IMR-90 (cell line): Measurements from ENCODE around the gene STAT6. TPM values are rescaled to one million over a fixed set of nuclear protein-coding genes. Genes with fewer than 3 reads are reported as not detected.

Experiments
- ATAC-seq: fragments of 200-7000 bp; cut with Tn5 transposase; 2 replicates; pipeline ENCODE4 v1.9.1; 2020; ENCODE audit warnings: low read depth, mild to moderate bottlenecking, moderate library complexity
- BruUV-seq: library from RNA; stranded (reverse); fragments of 400-500 nt; replicated peaks from 2 replicates; lab custom pipeline; 2021; lab: Mats Ljungman, UMichigan
- CTCF ChIA-PET: fragments of 300-600 bp; formaldehyde crosslinking; extraction: SDS; loops from one replicate; lab custom pipeline; 2021; ENCODE audit warnings: antibody characterized with exemption; lab: Yijun Ruan, JAX
- POLR2A ChIA-PET: fragments of 300-600 bp; sonication (Branson Sonifier 250); formaldehyde crosslinking; loops from one replicate; lab custom pipeline; 2022; ENCODE audit warnings: antibody characterized with exemption; ENCODE audit not compliant: unreplicated experiment; lab: Charles Lee
- DNase-seq: peaks from one replicate; pipeline ENCODE4 v3.0.0; 2013
- H2AFZ ChIP-seq: replicated peaks from 2 replicates; pipeline ENCODE3; 2013; ENCODE audit warnings: low read length, mild to moderate bottlenecking; ENCODE audit not compliant: poor library complexity
- H2AK5ac ChIP-seq: 2 replicates; pipeline ENCODE4 v1.6.1; 2013; ENCODE audit warnings: low read depth, low read length, inconsistent platforms
- H2AK9ac ChIP-seq: replicated peaks from 2 replicates; pipeline ENCODE3; 2013; ENCODE audit warnings: mild to moderate bottlenecking, low read depth, low read length, moderate library complexity; ENCODE audit not compliant: poor library complexity
- H2BK120ac ChIP-seq: 2 replicates; pipeline ENCODE4 v1.6.1; 2013; ENCODE audit warnings: low read depth, low read length, inconsistent platforms
- H2BK15ac ChIP-seq: 3 replicates; pipeline ENCODE4 v1.6.1; 2013; ENCODE audit warnings: low read depth, low read length, inconsistent platforms
- H2BK20ac ChIP-seq: 2 replicates; pipeline ENCODE4 v1.6.1; 2013; ENCODE audit warnings: low read depth, mild to moderate bottlenecking, inconsistent platforms, low read length, moderate library complexity
- H2BK5ac ChIP-seq: 2 replicates; pipeline ENCODE4 v1.6.1; 2013; ENCODE audit warnings: mild to moderate bottlenecking, low read depth, low read length, inconsistent platforms; ENCODE audit not compliant: poor library complexity, severe bottlenecking
- H3K14ac ChIP-seq: replicated peaks from 2 replicates; pipeline ENCODE4 v1.6.1; 2013; ENCODE audit warnings: low read depth, low read length, inconsistent platforms
- H3K18ac ChIP-seq: 2 replicates; pipeline ENCODE4 v1.6.1; 2013; ENCODE audit warnings: low read depth, low read length, control low read depth
- H3K23ac ChIP-seq: 2 replicates; pipeline ENCODE4 v1.6.1; 2013; ENCODE audit warnings: low read depth, low read length, inconsistent platforms
- H3K27ac ChIP-seq: 2 replicates; pipeline ENCODE4 v1.5.1; 2013; ENCODE audit warnings: mild to moderate bottlenecking, control low read depth, low read length; ENCODE audit not compliant: insufficient read depth
- H3K27me3 ChIP-seq: 2 replicates; pipeline ENCODE4 v1.6.1; 2013; ENCODE audit warnings: low read length; ENCODE audit not compliant: control insufficient read depth, insufficient read depth
- H3K36me3 ChIP-seq: 2 replicates; pipeline ENCODE4 v1.6.1; 2013; ENCODE audit warnings: low read length, mixed read lengths; ENCODE audit not compliant: control insufficient read depth, insufficient read depth
- H3K4ac ChIP-seq: 2 replicates; pipeline ENCODE4 v1.6.1; 2013; ENCODE audit warnings: low read depth, low read length, inconsistent platforms
- H3K4me1 ChIP-seq: 2 replicates; pipeline ENCODE4 v1.6.1; 2013; ENCODE audit warnings: low read length, mixed read lengths; ENCODE audit not compliant: control insufficient read depth, insufficient read depth
- H3K4me2 ChIP-seq: 2 replicates; pipeline ENCODE4 v1.6.1; 2013; ENCODE audit warnings: low read depth, mild to moderate bottlenecking, control low read depth, low read length, moderate library complexity
- H3K4me3 ChIP-seq: 2 replicates; pipeline ENCODE4 v1.5.1; 2013; ENCODE audit warnings: low read depth, mild to moderate bottlenecking, control low read depth, low read length, moderate library complexity; ENCODE audit not compliant: insufficient read depth
- H3K56ac ChIP-seq: 2 replicates; pipeline ENCODE4 v1.6.1; 2013; ENCODE audit warnings: low read length, inconsistent platforms; ENCODE audit not compliant: insufficient read depth; ENCODE audit errors: extremely low read depth
- H3K79me1 ChIP-seq, 2 experiments: 2 replicates each; pipeline ENCODE4 v1.6.1; 2013; ENCODE audit warnings: low read length in 2 of 2, inconsistent platforms in 1 of 2, low read depth in 1 of 2
- H3K9ac ChIP-seq: 2 replicates; pipeline ENCODE4 v1.6.1; 2013; ENCODE audit warnings: low read depth, low read length, control low read depth
- H3K9me1 ChIP-seq: 2 replicates; pipeline ENCODE4 v1.6.1; 2013; ENCODE audit warnings: low read length, inconsistent platforms; ENCODE audit not compliant: insufficient read depth
- H3K9me3 ChIP-seq: 2 replicates; pipeline ENCODE4 v1.6.1; 2013; ENCODE audit warnings: low read length; ENCODE audit not compliant: control insufficient read depth, insufficient read depth
- H4K20me1 ChIP-seq: 2 replicates; pipeline ENCODE4 v1.6.1; 2013; ENCODE audit warnings: low read length, inconsistent platforms; ENCODE audit not compliant: insufficient read depth
- H4K5ac ChIP-seq: 2 replicates; pipeline ENCODE4 v1.6.1; 2013; ENCODE audit warnings: mild to moderate bottlenecking, low read depth, low read length, control low read depth
- H4K8ac ChIP-seq, 2 experiments: 2 replicates each; pipeline ENCODE4 v1.6.1; 2013; ENCODE audit warnings: low read depth in 2 of 2, low read length in 2 of 2, control low read depth in 1 of 2, inconsistent platforms in 1 of 2
- H4K91ac ChIP-seq: 2 replicates; pipeline ENCODE4 v1.6.1; 2013; ENCODE audit warnings: low read depth, low read length, inconsistent platforms; ENCODE audit not compliant: insufficient read depth
- CEBPB ChIP-seq: IDR thresholded peaks from 2 replicates; pipeline ENCODE4 v1.6.1; 2012; ENCODE audit warnings: low read depth, low read length, improper control_type of control experiment
- MAZ ChIP-seq: IDR thresholded peaks from 2 replicates; pipeline ENCODE4 v1.6.1; 2012; ENCODE audit warnings: low read depth, mild to moderate bottlenecking, low read length, improper control_type of control experiment, moderate library complexity, borderline replicate concordance
- MXI1 ChIP-seq: IDR thresholded peaks from 2 replicates; pipeline ENCODE4 v1.6.1; 2012; ENCODE audit warnings: low read depth, mild to moderate bottlenecking, low read length, moderate library complexity, borderline replicate concordance
- POLR2A ChIP-seq: IDR thresholded peaks from 2 replicates; pipeline ENCODE4 v1.6.1; 2012; ENCODE audit warnings: mild to moderate bottlenecking, low read depth, low read length
- RAD21 ChIP-seq: IDR thresholded peaks from 2 replicates; pipeline ENCODE4 v1.6.1; 2012; ENCODE audit warnings: low read length, improper control_type of control experiment
- SMC3 ChIP-seq: fragments of 150-350 bp; IDR thresholded peaks from 2 replicates; pipeline ENCODE4 v1.6.1; 2016; ENCODE audit warnings: low read depth, mild to moderate bottlenecking, antibody characterized with exemption, low read length, moderate library complexity
- WGBS, 2 experiments: methylation state at CpG; one replicate each; pipeline versions ENCODE4 v1.1.5 to v1.1.7; 2013; ENCODE audit warnings: missing lambda C conversion rate in 2 of 2; ENCODE audit not compliant: insufficient read length in 1 of 2; ENCODE audit errors: extremely low coverage in 2 of 2; 5-methylcytosine and 5-hydroxymethylcytosine counted together
- dilution Hi-C: fragments of 300-500 bp; cut with HindIII; formaldehyde crosslinking; loops from one replicate; pipeline ENCODE4 v1.14.3; 2018; ENCODE audit warnings: low sequenced_read_pairs; ENCODE audit not compliant: unreplicated experiment
- in situ Hi-C: fragments of 300-500 bp; cut with MboI; formaldehyde crosslinking; loops from 3 replicates; pipeline ENCODE4 v1.14.3; 2019; ENCODE audit warnings: low sequenced_read_pairs, inconsistent platforms, mixed read lengths
- intact Hi-C: fragments of 100-400 bp; cut with micrococcal nuclease; formaldehyde crosslinking; loops from 2 replicates; pipeline ENCODE4 v1.10.0; 2022
- polyA plus RNA-seq, 3 experiments: library from polyadenylated mRNA; depleted of rRNA; stranded (reverse); fragments of >200 nt; gene quantifications; 2 replicates each; pipeline ENCODE4 v1.2.3, GENCODE V29; 2012; ENCODE audit warnings: low replicate concordance in 1 of 3
- total RNA-seq: library from RNA; depleted of rRNA; stranded (reverse); fragments of >200 nt; gene quantifications from 2 replicates; pipeline ENCODE4 v1.2.3, GENCODE V29; 2012
- TF ChIP-seq, protein P1 (sequence below): fragments of 150-350 bp; IDR thresholded peaks from 2 replicates; pipeline ENCODE4 v1.6.1; 2016; ENCODE audit warnings: low read depth, mild to moderate bottlenecking, low read length, moderate library complexity, borderline replicate concordance
- TF ChIP-seq, protein P2 (sequence below): fragments of 150-350 bp; IDR thresholded peaks from 2 replicates; pipeline ENCODE4 v1.6.1; 2017; ENCODE audit warnings: mild to moderate bottlenecking, antibody characterized with exemption, low read length, low read depth

The STAT6 gene
- total and polyA plus RNA-seq, 2 of the 4 experiments (the other 2 are of a cell fraction): 43.4 to 96.9 TPM

DNA sequence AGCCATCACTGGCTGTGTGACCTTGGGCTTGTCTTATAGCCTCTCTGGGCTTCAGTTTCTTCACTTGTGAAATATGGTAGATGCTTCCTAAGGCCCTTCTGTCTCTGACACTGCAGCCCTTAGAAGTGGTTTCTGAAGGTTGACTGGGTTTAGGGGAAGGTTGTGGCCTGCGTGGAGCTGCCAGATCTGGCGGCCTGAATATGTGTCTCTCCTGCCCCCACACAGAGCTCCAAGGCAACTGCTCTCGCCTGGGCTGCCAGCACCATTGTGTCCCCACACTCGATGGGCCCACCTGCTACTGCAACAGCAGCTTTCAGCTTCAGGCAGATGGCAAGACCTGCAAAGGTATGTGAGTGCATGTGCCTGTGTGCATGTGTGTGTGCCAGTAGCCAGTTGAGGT, 32.3 kb upstream of the STAT6 start:
- no peak for DNase-seq
- Histone ChIP-seq H3K9me1 (peaks cover 35% of the 10 kb centered on the region), H3K4me1 (peaks cover 48% of the 10 kb centered on the region), H2AFZ (no peak overlapping the region), H3K27ac (peak overlapping the region; percentile 27; the same call in 1 of the 2 replicates), H2BK15ac (no peak overlapping the region), H3K56ac (no peak overlapping the region), H4K20me1 (peaks cover 89% of the 10 kb centered on the region), H3K4ac (no peak overlapping the region), H2BK20ac (no peak overlapping the region), H3K23ac (no peak overlapping the region), H3K14ac (no peak overlapping the region), H4K91ac (no peak overlapping the region), H3K9me3 (no peaks in the 10 kb centered on the region), H3K27me3 (no peaks in the 10 kb centered on the region), H3K36me3 (peaks cover 86% of the 10 kb centered on the region), H2AK5ac (peak overlapping the region; percentile 14; the same call in 1 of the 2 replicates), H2BK5ac (no peak overlapping the region), H2BK120ac (no peak overlapping the region), H2AK9ac (peak overlapping the region; percentile 11), H3K9ac (no peak overlapping the region), H4K8ac (no peak overlapping the region), H3K79me1 (peaks cover 55 to 96% of the 10 kb centered on the region in 2 experiments), H3K4me2 (no peak overlapping the region), H3K18ac (no peak overlapping the region), H3K4me3 (no peak overlapping the region), H4K5ac (no peak overlapping the region)
- BruUV-seq: no TSS peak
- no peak for ATAC-seq
- ChIA-PET CTCF (no interaction called here), POLR2A (no interaction called here)
- dilution Hi-C loops: no loop called here
- TF ChIP-seq MXI1 (no peak), SMC3 (no peak), POLR2A (no peak), CEBPB (no peak), RAD21 (no peak), MAZ (no peak)
- TF ChIP-seq, protein P1, sequence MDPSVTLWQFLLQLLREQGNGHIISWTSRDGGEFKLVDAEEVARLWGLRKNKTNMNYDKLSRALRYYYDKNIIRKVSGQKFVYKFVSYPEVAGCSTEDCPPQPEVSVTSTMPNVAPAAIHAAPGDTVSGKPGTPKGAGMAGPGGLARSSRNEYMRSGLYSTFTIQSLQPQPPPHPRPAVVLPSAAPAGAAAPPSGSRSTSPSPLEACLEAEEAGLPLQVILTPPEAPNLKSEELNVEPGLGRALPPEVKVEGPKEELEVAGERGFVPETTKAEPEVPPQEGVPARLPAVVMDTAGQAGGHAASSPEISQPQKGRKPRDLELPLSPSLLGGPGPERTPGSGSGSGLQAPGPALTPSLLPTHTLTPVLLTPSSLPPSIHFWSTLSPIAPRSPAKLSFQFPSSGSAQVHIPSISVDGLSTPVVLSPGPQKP: no peak
- TF ChIP-seq, protein P2, sequence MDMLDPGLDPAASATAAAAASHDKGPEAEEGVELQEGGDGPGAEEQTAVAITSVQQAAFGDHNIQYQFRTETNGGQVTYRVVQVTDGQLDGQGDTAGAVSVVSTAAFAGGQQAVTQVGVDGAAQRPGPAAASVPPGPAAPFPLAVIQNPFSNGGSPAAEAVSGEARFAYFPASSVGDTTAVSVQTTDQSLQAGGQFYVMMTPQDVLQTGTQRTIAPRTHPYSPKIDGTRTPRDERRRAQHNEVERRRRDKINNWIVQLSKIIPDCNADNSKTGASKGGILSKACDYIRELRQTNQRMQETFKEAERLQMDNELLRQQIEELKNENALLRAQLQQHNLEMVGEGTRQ: no peak
- intact Hi-C loops: no loop called here
- WGBS, 2 experiments: 100% methylated on average over 1 of the region's 4 CpGs; no CpG with 5 or more reads in 1 of the 2 experiments
- in situ Hi-C loops: no loop called here
